DOHH2 (cell line): ENCODE data around the gene CGN.

Experiments used
- H3F3A ChIP-seq: fragments of 200-600 bp; sonication (generic), shearing (Covaris generic); 2 replicates; pipeline ENCODE4 v1.6.0; 2016; ENCODE audit warnings: antibody characterized with exemption, mild to moderate bottlenecking; ENCODE audit not compliant: control insufficient read depth, insufficient read depth
- H3K27ac ChIP-seq: fragments of 200-600 bp; sonication (generic); 2 replicates; pipeline ENCODE4 v1.5.1; 2014; ENCODE audit warnings: low read depth, mild to moderate bottlenecking, low read length, moderate library complexity
- H3K27me3 ChIP-seq: fragments of 200-600 bp; sonication (generic); 2 replicates; pipeline ENCODE4 v1.6.1; 2014; ENCODE audit warnings: mild to moderate bottlenecking, low read length, mixed read lengths; ENCODE audit not compliant: control insufficient read depth
- H3K36me3 ChIP-seq: fragments of 200-600 bp; sonication (generic); 2 replicates; pipeline ENCODE4 v1.6.1; 2014; ENCODE audit warnings: mild to moderate bottlenecking, low read length, moderate library complexity, mixed read lengths; ENCODE audit not compliant: control insufficient read depth
- H3K4me1 ChIP-seq: fragments of 200-600 bp; sonication (generic); 2 replicates; pipeline ENCODE4 v1.6.1; 2014; ENCODE audit warnings: mild to moderate bottlenecking, low read length, mixed read lengths; ENCODE audit not compliant: control insufficient read depth
- H3K4me2 ChIP-seq: fragments of 200-600 bp; sonication (generic); 2 replicates; pipeline ENCODE4 v1.6.0; 2014; ENCODE audit warnings: mild to moderate bottlenecking, low read length, moderate library complexity
- H3K4me3 ChIP-seq: fragments of 200-600 bp; sonication (generic); 2 replicates; pipeline ENCODE4 v1.5.1; 2014; ENCODE audit warnings: mild to moderate bottlenecking, low read length, mixed read lengths
- H3K79me2 ChIP-seq: fragments of 200-600 bp; sonication (generic); 2 replicates; pipeline ENCODE4 v1.6.1; 2014; ENCODE audit warnings: mild to moderate bottlenecking, low read length, mixed read lengths; ENCODE audit not compliant: control insufficient read depth
- H3K9me2 ChIP-seq: fragments of 200-600 bp; sonication (generic); replicated peaks from 2 replicates; pipeline ENCODE4 v1.6.1; 2014; ENCODE audit warnings: mild to moderate bottlenecking, low read length, mixed read lengths; ENCODE audit not compliant: control insufficient read depth
- H3K9me3 ChIP-seq: fragments of 200-600 bp; sonication (generic); 2 replicates; pipeline ENCODE4 v1.6.1; 2014; ENCODE audit warnings: antibody characterized with exemption, low read length, mixed read lengths; ENCODE audit not compliant: control insufficient read depth, insufficient read depth
- H4K20me1 ChIP-seq: fragments of 200-600 bp; sonication (generic); 2 replicates; pipeline ENCODE4 v1.6.0; 2014; ENCODE audit warnings: low read depth, mild to moderate bottlenecking, antibody characterized with exemption, low read length, moderate library complexity; ENCODE audit not compliant: control insufficient read depth, insufficient read depth
- EZH2phosphoT487 ChIP-seq: fragments of 200-600 bp; sonication (generic); IDR thresholded peaks from 2 replicates; pipeline ENCODE4 v1.6.1; 2017; ENCODE audit warnings: borderline replicate concordance, mild to moderate bottlenecking, antibody characterized with exemption, low read length, moderate library complexity, mixed read lengths
- TF ChIP-seq, protein P1 (sequence below): fragments of 200-600 bp; sonication (generic); IDR thresholded peaks from one replicate; pipeline ENCODE4 v1.5.1; 2014; ENCODE audit warnings: antibody characterized with exemption, mild to moderate bottlenecking, low read depth, low read length; ENCODE audit not compliant: poor library complexity, severe bottlenecking

CGN gene

DNA sequence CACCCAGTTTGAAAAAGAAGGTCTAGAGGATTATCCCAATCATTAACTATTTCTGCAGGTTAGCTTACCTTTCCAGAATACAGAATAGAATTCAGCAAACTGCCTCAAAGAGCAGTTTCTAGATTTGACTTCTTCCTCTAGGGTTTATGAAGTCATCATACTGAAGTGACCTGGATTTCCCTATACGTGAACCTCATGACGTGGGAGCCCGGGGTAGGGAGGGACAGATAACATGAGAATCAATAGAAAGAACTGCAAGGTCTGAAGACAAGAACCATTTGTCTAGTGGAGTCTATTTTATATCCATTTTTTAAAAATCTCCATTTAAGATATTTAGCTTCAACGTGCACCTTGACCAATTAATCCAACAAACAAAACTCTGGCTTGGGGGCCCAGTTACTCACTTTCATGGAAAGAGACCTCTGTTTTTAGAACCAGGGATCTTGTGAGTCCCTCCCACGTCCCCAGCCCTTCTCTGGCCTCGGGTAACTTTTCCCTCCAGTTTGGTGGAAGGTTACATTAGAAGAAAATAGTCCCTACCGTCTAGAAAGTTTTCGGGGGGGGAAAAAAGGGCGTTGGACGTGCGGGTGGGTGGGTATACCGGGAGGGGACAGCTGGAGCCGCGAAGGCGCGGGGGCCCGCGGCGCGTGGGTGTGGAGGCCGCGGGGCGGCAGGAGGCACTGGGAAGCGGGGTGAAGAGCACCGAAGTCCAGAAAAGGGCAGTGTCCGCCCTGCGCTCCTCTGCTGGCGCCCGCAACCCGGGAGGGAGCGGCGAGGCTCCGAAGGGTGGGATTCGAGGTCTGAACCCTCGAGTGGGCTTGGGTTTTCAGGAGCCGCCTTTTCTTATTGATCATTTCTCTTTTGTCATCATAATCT lies 38.1 kb upstream of the CGN start:
- Histone ChIP-seq H3K27me3 (no peaks in the 10 kb centered on the region), H3K36me3 (no peaks in the 10 kb centered on the region), H3K27ac (no peak overlapping the region), H3K4me2 (peak overlapping the region; percentile 14; the same call in 1 of the 2 replicates), H3K9me3 (no peaks in the 10 kb centered on the region), H3F3A (no peaks in the 10 kb centered on the region), H4K20me1 (no peaks in the 10 kb centered on the region), H3K9me2 (no peaks in the 10 kb centered on the region), H3K4me1 (no peaks in the 10 kb centered on the region), H3K79me2 (no peaks in the 10 kb centered on the region), H3K4me3 (peak overlapping the region; percentile 12)
- TF ChIP-seq, protein P1, sequence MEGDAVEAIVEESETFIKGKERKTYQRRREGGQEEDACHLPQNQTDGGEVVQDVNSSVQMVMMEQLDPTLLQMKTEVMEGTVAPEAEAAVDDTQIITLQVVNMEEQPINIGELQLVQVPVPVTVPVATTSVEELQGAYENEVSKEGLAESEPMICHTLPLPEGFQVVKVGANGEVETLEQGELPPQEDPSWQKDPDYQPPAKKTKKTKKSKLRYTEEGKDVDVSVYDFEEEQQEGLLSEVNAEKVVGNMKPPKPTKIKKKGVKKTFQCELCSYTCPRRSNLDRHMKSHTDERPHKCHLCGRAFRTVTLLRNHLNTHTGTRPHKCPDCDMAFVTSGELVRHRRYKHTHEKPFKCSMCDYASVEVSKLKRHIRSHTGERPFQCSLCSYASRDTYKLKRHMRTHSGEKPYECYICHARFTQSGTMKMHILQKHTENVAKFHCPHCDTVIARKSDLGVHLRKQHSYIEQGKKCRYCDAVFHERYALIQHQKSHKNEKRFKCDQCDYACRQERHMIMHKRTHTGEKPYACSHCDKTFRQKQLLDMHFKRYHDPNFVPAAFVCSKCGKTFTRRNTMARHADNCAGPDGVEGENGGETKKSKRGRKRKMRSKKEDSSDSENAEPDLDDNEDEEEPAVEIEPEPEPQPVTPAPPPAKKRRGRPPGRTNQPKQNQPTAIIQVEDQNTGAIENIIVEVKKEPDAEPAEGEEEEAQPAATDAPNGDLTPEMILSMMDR: no peak
- no peak for TF ChIP-seq EZH2phosphoT487

DNA sequence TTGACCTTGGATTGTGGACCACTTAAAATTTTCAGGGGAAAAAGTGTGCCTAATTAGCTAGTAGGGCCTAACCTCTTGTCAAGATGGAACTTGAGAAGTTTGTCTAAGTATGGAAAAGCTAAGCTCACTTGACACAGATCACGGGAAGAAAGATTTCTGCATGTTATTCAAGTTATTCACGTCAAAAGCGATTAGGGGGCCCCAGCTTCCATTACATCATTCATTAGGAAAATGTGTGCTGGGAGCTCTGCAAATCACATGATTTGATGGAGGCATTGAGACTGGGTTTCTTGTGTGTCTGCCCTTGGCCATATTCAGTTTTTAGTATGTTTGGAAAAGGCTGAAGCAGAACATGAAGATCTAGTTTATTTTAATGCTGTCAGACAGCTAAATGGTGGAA lies 36.4 kb upstream of the CGN start:
- TF ChIP-seq, protein P1: no peak
- TF ChIP-seq EZH2phosphoT487: no peak
- Histone ChIP-seq H3K27me3 (no peaks in the 10 kb centered on the region), H3F3A (no peaks in the 10 kb centered on the region), H3K4me3 (no peak overlapping the region), H4K20me1 (no peaks in the 10 kb centered on the region), H3K4me2 (no peak overlapping the region), H3K9me3 (no peaks in the 10 kb centered on the region), H3K27ac (no peak overlapping the region), H3K9me2 (no peaks in the 10 kb centered on the region), H3K79me2 (no peaks in the 10 kb centered on the region), H3K4me1 (no peaks in the 10 kb centered on the region), H3K36me3 (no peaks in the 10 kb centered on the region)

DNA sequence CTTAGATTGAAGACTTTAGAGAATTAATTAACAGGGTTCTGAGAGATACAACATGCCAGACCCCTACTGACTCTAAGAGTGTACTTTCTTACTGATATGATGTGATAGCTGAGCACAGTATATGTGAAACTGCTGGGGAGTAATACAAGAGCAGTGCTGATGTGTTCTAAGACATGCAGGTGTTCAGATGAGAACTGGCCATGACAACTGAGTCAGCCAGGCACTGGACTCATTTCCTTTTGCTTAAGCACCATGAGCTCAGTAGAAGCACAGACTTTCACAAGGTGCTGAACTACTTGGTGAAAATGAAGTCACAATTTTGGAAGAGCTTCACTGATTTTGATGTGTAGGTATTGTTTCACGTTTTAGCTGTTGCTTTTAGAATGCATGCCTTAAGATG lies 36.0 kb upstream of the CGN start:
- H3K4me1 ChIP-seq: no peaks in the 10 kb centered on the region
- no peaks in the 10 kb centered on the region for H3K36me3 ChIP-seq
- no peaks in the 10 kb centered on the region for H3K27me3 ChIP-seq
- H3K9me2 ChIP-seq: no peaks in the 10 kb centered on the region
- no peak overlapping the region for H3K4me3 ChIP-seq
- no peaks in the 10 kb centered on the region for H3K9me3 ChIP-seq
- TF ChIP-seq, protein P1: no peak
- TF ChIP-seq EZH2phosphoT487: no peak
- H3K27ac ChIP-seq: no peak overlapping the region
- H3K79me2 ChIP-seq: no peaks in the 10 kb centered on the region
- H4K20me1 ChIP-seq: no peaks in the 10 kb centered on the region
- H3F3A ChIP-seq: no peaks in the 10 kb centered on the region
- no peak overlapping the region for H3K4me2 ChIP-seq
